NCI-H1092 treated with DMSO at 0.1 percent for 48 hours (cell line): ENCODE results near the gene BRI3BP.

ENCODE experiments used
- DNase-seq: peaks from one replicate; lab custom pipeline; 2025; lab: John Stamatoyannopoulos, UW

BRI3BP gene

GRCh38 chr12:124993626-124994436 is at the start of gene BRI3BP:
BRI3BP (plus strand) TSS chr12:124993645; CDS start chr12:124993791, 146 bp downstream.
- peak; percentile 52 for DNase-seq

GRCh38 chr12:124946447-124946793 is 47.0 kb upstream of the BRI3BP start:
- no peak for DNase-seq

GRCh38 chr12:124947013-124947412 is 46.4 kb upstream of the BRI3BP start:
- no peak for DNase-seq

- no peak for DNase-seq
These were observed 45.7 kb upstream of the BRI3BP start for GRCh38 chr12:124947561-124948398.

- no peak for DNase-seq
These were observed 44.4 kb upstream of the BRI3BP start for GRCh38 chr12:124949066-124949465.

GRCh38 chr12:124949779-124950728 is 43.4 kb upstream of the BRI3BP start:
- no peak for DNase-seq

GRCh38 chr12:124952295-124952694 is 41.1 kb upstream of the BRI3BP start:
- no peak for DNase-seq

GRCh38 chr12:124952801-124953200 is 40.6 kb upstream of the BRI3BP start:
- no peak for DNase-seq

GRCh38 chr12:124953689-124954405 is 39.6 kb upstream of the BRI3BP start:
- no peak for DNase-seq

- DNase-seq, result no peak
These were observed 38.7 kb upstream of the BRI3BP start for GRCh38 chr12:124954771-124955170.

GRCh38 chr12:124956571-124956970 is 36.9 kb upstream of the BRI3BP start:
- DNase-seq, result no peak

GRCh38 chr12:124961055-124961454 is 32.4 kb upstream of the BRI3BP start:
- DNase-seq, result no peak

GRCh38 chr12:124963211-124963610 is 30.2 kb upstream of the BRI3BP start:
- no peak for DNase-seq

- no peak for DNase-seq
These were observed 29.2 kb upstream of the BRI3BP start for GRCh38 chr12:124964251-124964650.

- no peak for DNase-seq
These were observed 28.5 kb upstream of the BRI3BP start for GRCh38 chr12:124964836-124965462.

GRCh38 chr12:124967016-124967739 is 26.3 kb upstream of the BRI3BP start:
- DNase-seq, result peak; percentile 80

- no peak for DNase-seq
These were observed 24.8 kb upstream of the BRI3BP start for GRCh38 chr12:124968656-124969055.

- peak; percentile 4 for DNase-seq
These were observed 22.6 kb upstream of the BRI3BP start for GRCh38 chr12:124970647-124971402.

- no peak for DNase-seq
These were observed 21.8 kb upstream of the BRI3BP start for GRCh38 chr12:124971603-124972002.
